ENCODE measurements around the gene HSPA12A.

The HSPA12A gene

GRCh38 chr10:116670706-116671105, 71.7 kb downstream of the HSPA12A start:
- no peak for DNase-seq (ENCODE audit: low read depth, low spot score)
- H3K9me3 ChIP-seq (ENCODE audit: low read depth, low read length), result no peaks in the 10 kb centered on the region
- H3K27ac ChIP-seq, result no peak overlapping the region
- TF ChIP-seq EZH2 (IDR thresholded peaks at IDR 0.05) (no peak), POLR2AphosphoS5 (IDR thresholded peaks at IDR 0.05; ENCODE audit: borderline replicate concordance, low read depth, low read length) (no peak), FOXP2 (optimal IDR thresholded peaks at IDR 0.05; ENCODE audit: control extremely low read depth, extremely low read length, insufficient read depth) (no peak)
- H3K9ac ChIP-seq (ENCODE audit: insufficient read length), result no peak overlapping the region
- H3K4me3 ChIP-seq, result no peak overlapping the region
- no peaks in the 10 kb centered on the region for H3K36me3 ChIP-seq (ENCODE audit: insufficient read depth, low read length)

GRCh38 chr10:116669832-116670644, 72.3 kb downstream of the HSPA12A start:
- no peak for DNase-seq (ENCODE audit: low read depth, low spot score)
- no peak for TF ChIP-seq EZH2 (IDR thresholded peaks at IDR 0.05)
- TF ChIP-seq POLR2AphosphoS5 (IDR thresholded peaks at IDR 0.05; ENCODE audit: borderline replicate concordance, low read depth, low read length), result no peak
- no peak for TF ChIP-seq FOXP2 (optimal IDR thresholded peaks at IDR 0.05; ENCODE audit: control extremely low read depth, extremely low read length, insufficient read depth)
- Histone ChIP-seq H3K4me3 (no peak overlapping the region), H3K9me3 (ENCODE audit: low read depth, low read length) (no peaks in the 10 kb centered on the region), H3K9ac (ENCODE audit: insufficient read length) (no peak overlapping the region), H3K27ac (no peak overlapping the region), H3K36me3 (ENCODE audit: insufficient read depth, low read length) (no peaks in the 10 kb centered on the region)

GRCh38 chr10:116669080-116669479, 73.3 kb downstream of the HSPA12A start:
- Histone ChIP-seq H3K9ac (ENCODE audit: insufficient read length) (no peak overlapping the region), H3K4me3 (no peak overlapping the region), H3K9me3 (ENCODE audit: low read depth, low read length) (no peaks in the 10 kb centered on the region), H3K36me3 (ENCODE audit: insufficient read depth, low read length) (no peaks in the 10 kb centered on the region), H3K27ac (no peak overlapping the region)
- TF ChIP-seq POLR2AphosphoS5 (IDR thresholded peaks at IDR 0.05; ENCODE audit: borderline replicate concordance, low read depth, low read length), result no peak
- no peak for TF ChIP-seq FOXP2 (optimal IDR thresholded peaks at IDR 0.05; ENCODE audit: control extremely low read depth, extremely low read length, insufficient read depth)
- no peak for DNase-seq (ENCODE audit: low read depth, low spot score)

- H3K4me3 ChIP-seq, result no peak overlapping the region
- no peak overlapping the region for H3K9ac ChIP-seq (ENCODE audit: insufficient read length)
- no peaks in the 10 kb centered on the region for H3K9me3 ChIP-seq (ENCODE audit: low read depth, low read length)
- H3K36me3 ChIP-seq (ENCODE audit: insufficient read depth, low read length), result no peaks in the 10 kb centered on the region
- DNase-seq (ENCODE audit: low read depth, low spot score), result no peak
- H3K27ac ChIP-seq, result no peak overlapping the region
- TF ChIP-seq POLR2AphosphoS5 (IDR thresholded peaks at IDR 0.05; ENCODE audit: borderline replicate concordance, low read depth, low read length) (no peak), FOXP2 (optimal IDR thresholded peaks at IDR 0.05; ENCODE audit: control extremely low read depth, extremely low read length, insufficient read depth) (no peak), EZH2 (IDR thresholded peaks at IDR 0.05) (no peak)
These were observed 73.9 kb downstream of the HSPA12A start for GRCh38 chr10:116668446-116668845.

- H3K36me3 ChIP-seq (ENCODE audit: insufficient read depth, low read length), result no peaks in the 10 kb centered on the region
- H3K27ac ChIP-seq, result no peak overlapping the region
- TF ChIP-seq EZH2 (IDR thresholded peaks at IDR 0.05) (no peak), POLR2AphosphoS5 (IDR thresholded peaks at IDR 0.05; ENCODE audit: borderline replicate concordance, low read depth, low read length) (no peak), FOXP2 (optimal IDR thresholded peaks at IDR 0.05; ENCODE audit: control extremely low read depth, extremely low read length, insufficient read depth) (no peak)
- H3K9ac ChIP-seq (ENCODE audit: insufficient read length), result no peak overlapping the region
- DNase-seq (ENCODE audit: low read depth, low spot score), result no peak
- H3K9me3 ChIP-seq (ENCODE audit: low read depth, low read length), result no peaks in the 10 kb centered on the region
- no peak overlapping the region for H3K4me3 ChIP-seq
These were observed 74.3 kb downstream of the HSPA12A start for GRCh38 chr10:116668018-116668417.

GRCh38 chr10:116667484-116667883, 74.9 kb downstream of the HSPA12A start:
- TF ChIP-seq FOXP2 (optimal IDR thresholded peaks at IDR 0.05; ENCODE audit: control extremely low read depth, extremely low read length, insufficient read depth) (no peak), POLR2AphosphoS5 (IDR thresholded peaks at IDR 0.05; ENCODE audit: borderline replicate concordance, low read depth, low read length) (no peak), EZH2 (IDR thresholded peaks at IDR 0.05) (no peak)
- no peak overlapping the region for H3K4me3 ChIP-seq
- H3K9ac ChIP-seq (ENCODE audit: insufficient read length), result no peak overlapping the region
- no peaks in the 10 kb centered on the region for H3K9me3 ChIP-seq (ENCODE audit: low read depth, low read length)
- DNase-seq (ENCODE audit: low read depth, low spot score), result no peak
- no peaks in the 10 kb centered on the region for H3K36me3 ChIP-seq (ENCODE audit: insufficient read depth, low read length)
- no peak overlapping the region for H3K27ac ChIP-seq

GRCh38 chr10:116665541-116666125, 76.7 kb downstream of the HSPA12A start:
- no peak overlapping the region for H3K27ac ChIP-seq
- no peak for TF ChIP-seq FOXP2 (optimal IDR thresholded peaks at IDR 0.05; ENCODE audit: control extremely low read depth, extremely low read length, insufficient read depth)
- no peak for TF ChIP-seq EZH2 (IDR thresholded peaks at IDR 0.05)
- no peak for TF ChIP-seq POLR2AphosphoS5 (IDR thresholded peaks at IDR 0.05; ENCODE audit: borderline replicate concordance, low read depth, low read length)
- H3K9me3 ChIP-seq (ENCODE audit: low read depth, low read length), result no peaks in the 10 kb centered on the region
- no peaks in the 10 kb centered on the region for H3K36me3 ChIP-seq (ENCODE audit: insufficient read depth, low read length)
- no peak for DNase-seq (ENCODE audit: low read depth, low spot score)
- H3K9ac ChIP-seq (ENCODE audit: insufficient read length), result no peak overlapping the region
- no peak overlapping the region for H3K4me3 ChIP-seq

- no peak for TF ChIP-seq EZH2 (IDR thresholded peaks at IDR 0.05)
- no peak for TF ChIP-seq POLR2AphosphoS5 (IDR thresholded peaks at IDR 0.05; ENCODE audit: borderline replicate concordance, low read depth, low read length)
- no peak for TF ChIP-seq FOXP2 (optimal IDR thresholded peaks at IDR 0.05; ENCODE audit: control extremely low read depth, extremely low read length, insufficient read depth)
- DNase-seq (ENCODE audit: low read depth, low spot score), result no peak
- Histone ChIP-seq H3K9me3 (ENCODE audit: low read depth, low read length) (no peaks in the 10 kb centered on the region), H3K9ac (ENCODE audit: insufficient read length) (no peak overlapping the region), H3K36me3 (ENCODE audit: insufficient read depth, low read length) (no peaks in the 10 kb centered on the region), H3K27ac (no peak overlapping the region), H3K4me3 (no peak overlapping the region)
These were observed 77.7 kb downstream of the HSPA12A start for GRCh38 chr10:116664631-116665030.
